ENCODE measurements around the gene PDZD2. TPM values are rescaled to one million over a fixed set of nuclear protein-coding genes. Genes with fewer than 3 reads are reported as not detected.
A peak's percentile ranks its signal among the peaks of the same experiment; 100 is the strongest.

PDZD2 gene
- total RNA-seq, 3 donors from 2014 or later (not counting 1 experiment from before 2014, with no cell fraction given): 0.50 to 1.3 (median 0.66) TPM

DNA sequence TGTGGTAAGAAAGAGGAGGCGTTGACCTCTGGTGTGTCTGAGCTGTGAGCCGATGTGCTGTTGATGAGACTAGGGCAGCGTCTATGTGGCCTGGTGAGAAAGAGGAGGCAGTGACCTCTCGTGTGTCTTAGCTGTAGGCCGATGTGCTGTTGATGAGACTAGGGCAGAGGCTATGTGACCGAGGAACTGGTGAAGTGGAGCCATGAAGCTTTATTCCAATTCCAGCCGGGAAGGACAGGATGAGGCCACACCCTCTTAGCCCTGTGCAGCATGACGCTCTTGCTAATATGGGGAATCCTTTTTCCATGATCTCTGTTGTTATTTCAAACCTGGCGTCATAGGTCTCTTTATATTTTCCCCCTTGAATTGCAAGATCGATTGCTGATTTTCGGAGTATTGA is 362.8 kb downstream of the PDZD2 start:
- no peak overlapping the region for H3K27ac Mint-ChIP-seq
- H3K4me3 ChIP-seq (ENCODE audit: low read length): no peak overlapping the region
- no peaks in the 10 kb centered on the region for H3K9me3 ChIP-seq (ENCODE audit: control insufficient read depth, insufficient read depth, low read length)
- H3K36me3 Mint-ChIP-seq: no peaks in the 10 kb centered on the region
- peaks cover 0 to 3% of the 10 kb centered on the region in 2 donors for H3K27me3 Mint-ChIP-seq (ENCODE audit: low read depth in 2 of 2)
- no peak overlapping the region for H3K27ac ChIP-seq (ENCODE audit: low read length)
- no peak for ATAC-seq
- H3K27me3 ChIP-seq (ENCODE audit: control insufficient read depth, insufficient read depth, low read length): no peaks in the 10 kb centered on the region
- DNase-seq: no peak
- H3K4me3 Mint-ChIP-seq: no peak overlapping the region
- peaks cover 0 to 5% of the 10 kb centered on the region in 2 donors for H3K9me3 Mint-ChIP-seq
- intact Hi-C loops (cut with micrococcal nuclease): no loop called here
- no peaks in the 10 kb centered on the region for H3K4me1 ChIP-seq (ENCODE audit: control insufficient read depth, insufficient read depth, low read length)
- TF ChIP-seq, protein P1, sequence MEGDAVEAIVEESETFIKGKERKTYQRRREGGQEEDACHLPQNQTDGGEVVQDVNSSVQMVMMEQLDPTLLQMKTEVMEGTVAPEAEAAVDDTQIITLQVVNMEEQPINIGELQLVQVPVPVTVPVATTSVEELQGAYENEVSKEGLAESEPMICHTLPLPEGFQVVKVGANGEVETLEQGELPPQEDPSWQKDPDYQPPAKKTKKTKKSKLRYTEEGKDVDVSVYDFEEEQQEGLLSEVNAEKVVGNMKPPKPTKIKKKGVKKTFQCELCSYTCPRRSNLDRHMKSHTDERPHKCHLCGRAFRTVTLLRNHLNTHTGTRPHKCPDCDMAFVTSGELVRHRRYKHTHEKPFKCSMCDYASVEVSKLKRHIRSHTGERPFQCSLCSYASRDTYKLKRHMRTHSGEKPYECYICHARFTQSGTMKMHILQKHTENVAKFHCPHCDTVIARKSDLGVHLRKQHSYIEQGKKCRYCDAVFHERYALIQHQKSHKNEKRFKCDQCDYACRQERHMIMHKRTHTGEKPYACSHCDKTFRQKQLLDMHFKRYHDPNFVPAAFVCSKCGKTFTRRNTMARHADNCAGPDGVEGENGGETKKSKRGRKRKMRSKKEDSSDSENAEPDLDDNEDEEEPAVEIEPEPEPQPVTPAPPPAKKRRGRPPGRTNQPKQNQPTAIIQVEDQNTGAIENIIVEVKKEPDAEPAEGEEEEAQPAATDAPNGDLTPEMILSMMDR (IDR thresholded peaks at IDR 0.05): no peak
- 94% methylated on average over 9 of the region's 11 CpGs for WGBS (ENCODE audit: insufficient coverage)
- no peaks in the 10 kb centered on the region for H3K4me1 Mint-ChIP-seq
- H3K36me3 ChIP-seq (ENCODE audit: control insufficient read depth, insufficient read depth, low read length): no peaks in the 10 kb centered on the region

DNA sequence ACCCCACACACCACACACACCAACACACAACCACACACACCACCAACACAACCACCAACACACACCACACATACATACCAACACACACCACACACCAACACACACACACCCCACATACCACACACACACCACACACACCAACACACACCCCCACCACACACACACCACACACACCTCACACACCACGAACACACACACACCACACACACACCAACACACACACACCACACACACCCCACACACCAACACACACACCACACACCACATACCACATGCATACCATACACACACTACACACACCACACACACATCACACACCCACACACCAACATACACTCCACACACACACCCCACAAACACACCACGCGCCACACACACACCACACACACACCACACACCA is 363.8 kb downstream of the PDZD2 start:
- H3K27ac ChIP-seq (ENCODE audit: low read length): no peak overlapping the region
- H3K27me3 Mint-ChIP-seq (ENCODE audit: low read depth in 2 of 2): peaks cover 0 to 3% of the 10 kb centered on the region in 2 donors
- H3K4me1 ChIP-seq (ENCODE audit: control insufficient read depth, insufficient read depth, low read length): no peaks in the 10 kb centered on the region
- intact Hi-C loops (cut with micrococcal nuclease): no loop called here
- no peaks in the 10 kb centered on the region for H3K36me3 Mint-ChIP-seq
- peaks cover 0 to 5% of the 10 kb centered on the region in 2 donors for H3K9me3 Mint-ChIP-seq
- 50% methylated on average over 3 of the region's 3 CpGs for WGBS (ENCODE audit: insufficient coverage)
- H3K36me3 ChIP-seq (ENCODE audit: control insufficient read depth, insufficient read depth, low read length): no peaks in the 10 kb centered on the region
- TF ChIP-seq, protein P1 (IDR thresholded peaks at IDR 0.05): no peak
- ATAC-seq (peak in 1 of 3 donors; percentile 20), DNase-seq (no peak)
- H3K4me1 Mint-ChIP-seq: no peaks in the 10 kb centered on the region
- H3K27me3 ChIP-seq (ENCODE audit: control insufficient read depth, insufficient read depth, low read length): no peaks in the 10 kb centered on the region
- H3K4me3 Mint-ChIP-seq: no peak overlapping the region
- H3K4me3 ChIP-seq (ENCODE audit: low read length): no peak overlapping the region
- peak overlapping the region in 1 of 2 donors; percentile 66 for H3K27ac Mint-ChIP-seq
- H3K9me3 ChIP-seq (ENCODE audit: control insufficient read depth, insufficient read depth, low read length): no peaks in the 10 kb centered on the region

DNA sequence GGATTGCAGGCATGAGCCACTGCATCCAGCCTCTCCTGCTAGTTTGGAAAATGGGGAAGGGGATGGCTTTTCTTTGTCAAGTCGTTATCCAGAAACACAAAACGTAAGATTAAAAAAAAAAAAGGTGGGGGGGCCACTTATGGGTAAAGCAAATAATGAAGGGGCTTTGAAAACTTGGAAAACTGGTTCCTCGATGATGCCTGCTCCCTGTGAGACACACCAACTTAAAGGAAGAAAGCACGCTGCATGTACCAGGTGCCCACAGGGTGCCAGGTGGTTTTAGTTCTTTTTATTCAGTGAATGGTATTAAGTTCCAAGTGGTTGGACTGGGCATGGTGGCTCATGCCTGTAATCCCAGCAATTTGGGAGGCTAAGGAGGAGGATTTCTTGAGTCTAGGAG is 365.1 kb downstream of the PDZD2 start:
- Mint-ChIP-seq H3K9me3 (peaks cover 0 to 5% of the 10 kb centered on the region in 2 donors), H3K4me1 (no peaks in the 10 kb centered on the region), H3K27ac (no peak overlapping the region), H3K27me3 (ENCODE audit: low read depth in 2 of 2) (no peaks in the 10 kb centered on the region), H3K36me3 (no peaks in the 10 kb centered on the region), H3K4me3 (no peak overlapping the region)
- H3K36me3 ChIP-seq (ENCODE audit: control insufficient read depth, insufficient read depth, low read length): no peaks in the 10 kb centered on the region
- TF ChIP-seq, protein P1 (IDR thresholded peaks at IDR 0.05): no peak
- H3K4me3 ChIP-seq (ENCODE audit: low read length): no peak overlapping the region
- intact Hi-C loops (cut with micrococcal nuclease): no loop called here
- H3K27ac ChIP-seq (ENCODE audit: low read length): no peak overlapping the region
- H3K27me3 ChIP-seq (ENCODE audit: control insufficient read depth, insufficient read depth, low read length): no peaks in the 10 kb centered on the region
- no peaks in the 10 kb centered on the region for H3K4me1 ChIP-seq (ENCODE audit: control insufficient read depth, insufficient read depth, low read length)
- DNase-seq (no peak), ATAC-seq (no peak)
- H3K9me3 ChIP-seq (ENCODE audit: control insufficient read depth, insufficient read depth, low read length): no peaks in the 10 kb centered on the region
- WGBS (ENCODE audit: insufficient coverage): 87% methylated on average over 4 of the region's 4 CpGs

DNA sequence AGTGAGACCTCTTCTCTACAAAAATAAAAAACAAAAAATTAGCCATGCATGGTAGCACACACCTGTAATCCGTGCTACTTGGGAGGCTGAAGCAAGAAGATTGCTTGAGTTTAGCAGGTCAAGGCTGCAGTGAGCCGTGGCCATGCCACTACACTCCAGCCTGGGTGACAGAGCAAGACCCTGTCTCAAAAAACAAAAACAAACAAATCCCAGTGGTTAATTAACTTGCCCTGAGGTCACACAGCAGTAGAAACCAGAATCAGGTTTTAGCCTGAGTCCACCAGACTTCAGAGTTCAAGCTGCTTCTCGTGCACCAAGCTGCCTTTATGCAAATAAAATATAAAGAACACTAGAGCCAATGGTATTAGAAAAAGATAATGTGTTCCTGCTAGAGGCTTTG is 365.5 kb downstream of the PDZD2 start:
- H3K27me3 ChIP-seq (ENCODE audit: control insufficient read depth, insufficient read depth, low read length): no peaks in the 10 kb centered on the region
- DNase-seq: no peak
- H3K4me3 Mint-ChIP-seq: no peak overlapping the region
- H3K4me1 Mint-ChIP-seq: no peaks in the 10 kb centered on the region
- no peak overlapping the region for H3K4me3 ChIP-seq (ENCODE audit: low read length)
- ATAC-seq: no peak
- 83% methylated on average over 3 of the region's 3 CpGs for WGBS (ENCODE audit: insufficient coverage)
- H3K27ac ChIP-seq (ENCODE audit: low read length): no peak overlapping the region
- H3K36me3 Mint-ChIP-seq: no peaks in the 10 kb centered on the region
- intact Hi-C loops (cut with micrococcal nuclease): no loop called here
- H3K9me3 Mint-ChIP-seq: peaks cover 0 to 5% of the 10 kb centered on the region in 2 donors
- TF ChIP-seq, protein P1 (IDR thresholded peaks at IDR 0.05): no peak
- no peaks in the 10 kb centered on the region for H3K4me1 ChIP-seq (ENCODE audit: control insufficient read depth, insufficient read depth, low read length)
- H3K27me3 Mint-ChIP-seq (ENCODE audit: low read depth in 2 of 2): no peaks in the 10 kb centered on the region
- no peaks in the 10 kb centered on the region for H3K36me3 ChIP-seq (ENCODE audit: control insufficient read depth, insufficient read depth, low read length)
- H3K9me3 ChIP-seq (ENCODE audit: control insufficient read depth, insufficient read depth, low read length): no peaks in the 10 kb centered on the region
- H3K27ac Mint-ChIP-seq: no peak overlapping the region

Data from natural killer cell (primary cell).